Fibroblast of peridontal ligament (primary cell): ENCODE data around the gene GOLGA8N.
A peak's percentile ranks its signal among the peaks of the same experiment; 100 is the strongest.

Experiments
- DNase-seq: peaks from one replicate; pipeline ENCODE4 v3.0.0-alpha.2; 2010; ENCODE audit errors: extremely low read depth

Gene GOLGA8N

DNA sequence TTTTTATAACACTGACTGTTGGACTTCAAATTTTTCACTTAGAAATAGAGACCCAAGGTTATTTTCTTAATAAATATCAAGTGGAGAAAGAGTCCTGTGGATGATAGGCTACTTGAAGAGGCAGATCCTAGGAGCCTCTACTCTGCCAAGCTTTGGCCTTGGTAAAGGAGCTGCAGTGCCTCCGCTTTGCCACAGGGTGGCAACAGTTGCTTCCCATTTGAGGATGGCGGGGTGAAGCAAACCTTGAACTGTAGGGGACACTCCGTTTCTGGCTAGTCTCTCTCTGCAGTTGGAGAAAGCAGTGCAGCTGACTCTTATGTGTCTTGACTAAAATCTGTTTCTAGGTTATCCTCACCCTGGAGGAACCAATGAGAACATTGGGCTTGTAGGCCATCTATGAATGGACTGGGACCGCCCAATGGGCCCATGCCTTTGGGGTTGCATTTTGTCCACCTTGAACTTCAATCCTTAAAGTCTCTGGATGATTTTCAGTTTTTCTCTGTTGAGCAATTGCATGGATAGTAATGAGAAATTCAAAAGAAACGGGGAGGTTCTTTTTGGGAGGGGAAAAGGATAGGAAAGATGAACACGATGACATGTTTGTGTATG lies 58.1 kb downstream of the GOLGA8N start:
- DNase-seq = peak; percentile 85

DNA sequence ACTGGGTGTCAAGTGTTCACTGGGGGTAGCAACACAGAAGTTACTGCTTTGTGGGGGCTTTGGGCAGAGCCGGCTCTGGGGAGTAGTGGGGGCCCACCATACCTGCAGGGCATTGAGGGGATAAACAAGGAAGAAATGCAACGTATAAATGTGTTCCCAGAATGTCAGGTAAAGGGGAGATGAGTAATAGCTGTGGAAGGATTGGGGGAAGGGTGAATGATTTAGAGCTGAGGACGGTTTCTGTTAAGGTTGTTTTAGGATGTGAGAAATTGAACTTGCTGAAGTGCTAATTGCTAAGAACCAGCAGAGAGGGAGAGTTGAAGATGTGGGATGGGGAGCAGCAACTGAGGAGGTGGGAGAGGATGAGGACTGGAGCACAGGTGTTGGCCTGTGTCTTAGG lies 58.9 kb downstream of the GOLGA8N start:
- no peak for DNase-seq

DNA sequence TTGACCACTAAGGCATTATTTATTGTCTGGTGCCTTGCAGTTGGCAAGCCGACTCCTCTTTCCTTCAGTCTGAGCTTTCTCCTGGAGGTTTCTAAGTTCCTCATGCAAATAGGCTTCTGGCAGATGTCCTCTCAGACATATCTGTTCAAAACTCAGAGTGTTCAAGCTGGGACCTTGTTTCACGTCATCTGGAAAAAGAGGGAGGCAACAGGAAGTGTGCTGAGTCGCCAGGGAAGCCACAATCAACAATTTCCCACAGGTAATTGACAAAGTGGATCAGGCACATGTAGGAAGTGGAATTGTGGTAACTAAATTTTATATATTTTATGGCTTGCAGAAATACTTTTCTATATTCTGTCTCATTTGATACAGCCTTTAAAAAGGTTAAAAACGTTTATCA lies 62.8 kb downstream of the GOLGA8N start:
- no peak for DNase-seq

DNA sequence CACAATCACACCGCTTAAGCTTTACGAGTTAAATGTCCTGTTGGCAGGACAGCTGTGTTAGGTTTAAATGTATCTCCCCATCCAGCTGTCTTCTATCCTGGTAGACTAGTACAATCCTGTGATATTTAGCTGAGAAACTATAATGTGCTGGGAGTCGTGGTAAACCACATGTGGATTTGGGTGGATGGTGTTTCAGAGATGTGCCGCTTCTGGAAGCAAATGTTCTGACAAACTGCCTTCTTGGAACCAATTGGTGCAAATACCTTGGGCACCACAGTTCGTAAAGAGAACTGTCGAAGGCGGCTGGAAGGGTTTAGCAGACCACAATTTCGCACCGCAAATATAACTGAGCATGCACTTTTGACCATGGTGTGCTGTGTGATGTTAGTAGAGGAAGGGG lies 63.2 kb downstream of the GOLGA8N start:
- DNase-seq = no peak
